SK-N-DZ (cell line): Measurements from ENCODE around the gene INCA1.

ENCODE experiments used
- small RNA-seq, 2 experiments: library from RNA; depleted of rRNA; stranded (forward); fragments of <200 nt; gene quantifications; one replicate each; pipeline ENCODE3, GENCODE V24; 2014

INCA1 gene

Small RNA genes within 50 kb of the gene (small RNA-seq; reads per million reads assigned to genes)
- 0 reads per million in 2 experiments for gene MIR6864
- 0 reads per million in 2 experiments for gene MIR6865
